Measurements from ENCODE around the gene CYS1. TPM values are rescaled to one million over a fixed set of nuclear protein-coding genes. Genes with fewer than 3 reads are reported as not detected.

The CYS1 gene
- total RNA-seq, 1 donor from 2014 or later = 5.4 TPM

DNA sequence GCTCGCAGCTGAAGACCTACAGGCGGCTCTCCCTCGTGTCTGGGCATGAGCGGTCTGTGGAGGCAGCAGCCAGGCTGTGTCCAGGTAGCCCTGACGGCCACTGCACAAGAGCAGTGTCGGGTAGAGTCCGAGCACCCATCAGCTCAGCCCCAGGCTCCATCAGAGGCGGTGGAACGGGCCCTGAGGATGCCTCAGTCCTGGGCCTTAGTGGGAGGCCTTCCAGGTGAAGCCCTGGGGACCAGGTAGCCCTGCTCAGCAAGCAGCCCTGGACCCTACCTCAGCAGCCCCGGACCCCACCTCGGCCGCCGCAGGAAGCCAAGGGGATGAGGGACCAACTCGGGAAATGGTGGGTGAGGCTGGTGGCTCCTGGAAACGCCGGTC is 58.2 kb downstream of the CYS1 start:
- H3K36me3 Mint-ChIP-seq (ENCODE audit: low read depth) = peaks cover 3% of the 10 kb centered on the region
- H3K4me1 Mint-ChIP-seq (ENCODE audit: low read depth) = no peaks in the 10 kb centered on the region
- H3K27ac Mint-ChIP-seq (ENCODE audit: unreplicated experiment) = no peak overlapping the region

DNA sequence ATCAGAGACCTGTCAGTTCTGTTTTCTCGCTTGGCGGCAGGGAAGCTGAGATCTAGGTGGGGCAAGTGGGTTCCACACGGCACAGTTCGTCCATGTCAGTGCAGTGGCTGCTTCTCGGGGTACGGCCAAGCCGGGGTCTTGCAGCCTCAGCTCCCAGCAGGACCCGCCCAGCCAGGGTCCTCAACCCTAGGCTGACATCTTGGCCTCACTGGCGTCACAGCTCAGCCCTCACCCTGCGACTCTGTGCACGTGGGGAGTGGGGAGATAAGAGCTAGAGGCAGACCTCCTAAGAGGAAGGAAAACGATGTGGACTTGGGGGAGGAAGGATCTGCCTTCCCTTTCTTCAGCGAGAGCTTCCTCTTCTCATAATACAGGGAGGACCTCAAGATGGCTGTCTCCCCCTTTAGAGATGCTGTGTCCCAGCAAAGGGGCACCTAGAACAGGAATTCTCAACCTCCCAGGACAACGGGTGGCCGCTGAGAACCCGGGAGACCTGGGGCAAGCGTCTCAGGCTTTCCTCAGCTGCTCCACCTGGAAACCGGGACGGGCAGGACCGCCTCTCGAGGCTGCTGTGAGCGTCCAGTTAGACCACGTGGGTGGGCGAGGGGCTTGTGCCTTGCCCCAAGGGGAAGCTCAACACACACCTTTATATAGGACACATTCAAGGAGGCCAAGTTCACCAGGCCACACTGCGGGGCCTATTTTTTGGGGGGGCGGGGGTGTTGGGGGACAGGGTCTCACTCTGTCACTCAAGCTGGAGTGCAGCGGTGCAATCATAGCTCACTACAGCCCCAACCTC is 60.4 kb downstream of the CYS1 start:
- H3K27me3 Mint-ChIP-seq (ENCODE audit: low read depth) = peaks cover 21% of the 10 kb centered on the region
- H3K4me3 Mint-ChIP-seq (ENCODE audit: unreplicated experiment) = no peak overlapping the region
- TF ChIP-seq, protein P1, sequence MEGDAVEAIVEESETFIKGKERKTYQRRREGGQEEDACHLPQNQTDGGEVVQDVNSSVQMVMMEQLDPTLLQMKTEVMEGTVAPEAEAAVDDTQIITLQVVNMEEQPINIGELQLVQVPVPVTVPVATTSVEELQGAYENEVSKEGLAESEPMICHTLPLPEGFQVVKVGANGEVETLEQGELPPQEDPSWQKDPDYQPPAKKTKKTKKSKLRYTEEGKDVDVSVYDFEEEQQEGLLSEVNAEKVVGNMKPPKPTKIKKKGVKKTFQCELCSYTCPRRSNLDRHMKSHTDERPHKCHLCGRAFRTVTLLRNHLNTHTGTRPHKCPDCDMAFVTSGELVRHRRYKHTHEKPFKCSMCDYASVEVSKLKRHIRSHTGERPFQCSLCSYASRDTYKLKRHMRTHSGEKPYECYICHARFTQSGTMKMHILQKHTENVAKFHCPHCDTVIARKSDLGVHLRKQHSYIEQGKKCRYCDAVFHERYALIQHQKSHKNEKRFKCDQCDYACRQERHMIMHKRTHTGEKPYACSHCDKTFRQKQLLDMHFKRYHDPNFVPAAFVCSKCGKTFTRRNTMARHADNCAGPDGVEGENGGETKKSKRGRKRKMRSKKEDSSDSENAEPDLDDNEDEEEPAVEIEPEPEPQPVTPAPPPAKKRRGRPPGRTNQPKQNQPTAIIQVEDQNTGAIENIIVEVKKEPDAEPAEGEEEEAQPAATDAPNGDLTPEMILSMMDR (IDR thresholded peaks at IDR 0.05) = no peak
- peaks cover 3% of the 10 kb centered on the region for H3K36me3 Mint-ChIP-seq (ENCODE audit: low read depth)
- H3K9me3 Mint-ChIP-seq (ENCODE audit: low read depth) = peaks cover 16% of the 10 kb centered on the region
- H3K27ac Mint-ChIP-seq (ENCODE audit: unreplicated experiment) = no peak overlapping the region
- DNase-seq (ENCODE audit: low spot score) = peak; percentile 86
- no peaks in the 10 kb centered on the region for H3K4me1 Mint-ChIP-seq (ENCODE audit: low read depth)

More for the DNA sequence above, 58.2 kb downstream of the CYS1 start:
- peak; percentile 87 for DNase-seq (ENCODE audit: low spot score)
- Mint-ChIP-seq H3K9me3 (ENCODE audit: low read depth) (peaks cover 11% of the 10 kb centered on the region), H3K4me3 (ENCODE audit: unreplicated experiment) (no peak overlapping the region), H3K27me3 (ENCODE audit: low read depth) (peaks cover 17% of the 10 kb centered on the region)
- TF ChIP-seq, protein P1 (IDR thresholded peaks at IDR 0.05) = no peak

DNA sequence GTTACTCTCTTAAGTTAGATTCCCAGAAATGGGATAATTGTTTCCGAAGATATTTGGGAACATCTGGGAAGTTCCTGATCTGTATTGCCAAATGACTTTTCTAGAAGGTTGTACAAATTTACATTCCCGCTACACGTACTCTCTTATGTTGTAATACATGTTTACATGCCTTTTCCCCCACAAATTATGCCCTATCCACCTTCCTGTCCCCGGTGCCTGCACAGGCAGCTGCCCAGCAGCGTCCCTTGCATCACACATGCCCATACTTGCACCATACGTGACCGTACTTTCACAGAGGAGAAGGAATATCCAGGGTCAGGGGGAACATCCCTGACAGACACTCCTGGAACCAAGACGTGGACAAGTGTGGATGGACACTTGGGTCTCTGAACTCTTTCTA is 61.0 kb downstream of the CYS1 start:
- no peak overlapping the region for H3K27ac Mint-ChIP-seq (ENCODE audit: unreplicated experiment)
- TF ChIP-seq, protein P1 (IDR thresholded peaks at IDR 0.05) = no peak
- no peak for DNase-seq (ENCODE audit: low spot score)
- peaks cover 3% of the 10 kb centered on the region for H3K36me3 Mint-ChIP-seq (ENCODE audit: low read depth)
- H3K4me3 Mint-ChIP-seq (ENCODE audit: unreplicated experiment) = no peak overlapping the region
- peaks cover 16% of the 10 kb centered on the region for H3K9me3 Mint-ChIP-seq (ENCODE audit: low read depth)
- peaks cover 21% of the 10 kb centered on the region for H3K27me3 Mint-ChIP-seq (ENCODE audit: low read depth)
- no peaks in the 10 kb centered on the region for H3K4me1 Mint-ChIP-seq (ENCODE audit: low read depth)

DNA sequence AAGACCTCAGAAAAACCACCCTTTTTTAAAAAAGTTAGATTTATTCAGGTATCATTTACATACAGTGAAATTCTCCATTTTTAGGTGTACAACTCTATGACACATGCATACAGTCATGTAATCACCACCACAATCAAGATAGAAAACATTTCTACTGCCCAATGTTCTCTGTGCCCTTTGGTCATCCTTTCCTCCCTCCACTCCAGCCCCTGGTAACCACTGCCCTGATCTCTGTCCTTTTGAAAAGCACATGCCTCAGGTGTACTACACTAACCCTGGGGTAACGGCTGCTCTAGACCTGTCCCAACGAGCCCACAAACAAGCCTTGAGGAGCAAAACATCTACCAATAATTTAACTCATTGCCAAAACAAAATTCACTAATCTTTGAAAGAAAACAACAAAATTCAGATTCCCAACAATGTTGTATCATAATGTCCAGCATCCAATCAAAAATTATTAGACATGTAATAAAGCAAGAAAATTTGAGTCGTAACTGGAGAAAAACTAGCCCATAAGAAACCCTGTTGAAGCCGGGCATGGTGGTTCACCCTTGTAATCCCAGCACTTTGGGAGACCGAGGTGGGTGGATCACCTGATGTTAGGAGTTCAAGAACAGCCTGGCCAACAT is 62.8 kb downstream of the CYS1 start:
- H3K4me3 Mint-ChIP-seq (ENCODE audit: unreplicated experiment) = no peak overlapping the region
- peak; percentile 3 for DNase-seq (ENCODE audit: low spot score)
- peaks cover 3% of the 10 kb centered on the region for H3K36me3 Mint-ChIP-seq (ENCODE audit: low read depth)
- no peaks in the 10 kb centered on the region for H3K4me1 Mint-ChIP-seq (ENCODE audit: low read depth)
- peaks cover 19% of the 10 kb centered on the region for H3K27me3 Mint-ChIP-seq (ENCODE audit: low read depth)
- no peak overlapping the region for H3K27ac Mint-ChIP-seq (ENCODE audit: unreplicated experiment)
- TF ChIP-seq, protein P1 (IDR thresholded peaks at IDR 0.05) = no peak
- H3K9me3 Mint-ChIP-seq (ENCODE audit: low read depth) = peaks cover 16% of the 10 kb centered on the region

DNA sequence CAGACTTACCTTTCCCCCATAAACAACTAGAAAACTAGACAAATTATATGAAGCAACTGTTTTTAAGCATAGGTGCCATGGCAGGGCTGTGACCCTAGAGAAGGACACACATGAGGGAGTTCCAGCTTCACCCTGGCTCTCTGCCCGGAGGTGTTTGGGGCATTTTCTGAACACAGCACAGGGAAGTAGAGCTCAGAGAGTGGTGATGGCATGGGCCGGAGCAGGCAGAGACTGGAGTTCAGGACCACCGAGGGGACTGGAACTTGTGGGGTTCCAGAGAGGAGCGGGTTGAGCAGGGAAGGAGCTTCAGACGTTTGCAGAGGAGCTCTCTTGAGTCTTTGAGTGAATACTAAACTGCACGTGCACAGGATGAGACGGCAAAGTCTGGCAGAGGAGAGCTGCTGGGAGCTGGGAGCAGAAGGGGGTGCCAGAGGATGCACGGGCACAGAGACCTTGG is 63.4 kb downstream of the CYS1 start:
- DNase-seq (ENCODE audit: low spot score) = peak; percentile 37
- H3K36me3 Mint-ChIP-seq (ENCODE audit: low read depth) = peaks cover 3% of the 10 kb centered on the region
- no peak overlapping the region for H3K27ac Mint-ChIP-seq (ENCODE audit: unreplicated experiment)
- TF ChIP-seq, protein P1 (IDR thresholded peaks at IDR 0.05) = no peak
- peaks cover 19% of the 10 kb centered on the region for H3K27me3 Mint-ChIP-seq (ENCODE audit: low read depth)
- H3K9me3 Mint-ChIP-seq (ENCODE audit: low read depth) = peaks cover 16% of the 10 kb centered on the region
- no peaks in the 10 kb centered on the region for H3K4me1 Mint-ChIP-seq (ENCODE audit: low read depth)
- no peak overlapping the region for H3K4me3 Mint-ChIP-seq (ENCODE audit: unreplicated experiment)

Data from chondrocyte (in vitro differentiated cells).